GM12873 (cell line): ENCODE data around the gene RBM34.

Experiments
- CTCF ChIP-seq: IDR thresholded peaks from 2 replicates; pipeline ENCODE4 v1.5.1; 2012; ENCODE audit warnings: low read depth, mild to moderate bottlenecking, moderate library complexity, low read length, control low read depth; ENCODE audit not compliant: insufficient read depth; ENCODE audit errors: missing control alignments

Gene RBM34

GRCh38 chr1:235149824-235150223 is 11.2 kb downstream of the RBM34 start:
- TF ChIP-seq CTCF = no peak

GRCh38 chr1:235147269-235147668 is 13.8 kb downstream of the RBM34 start:
- TF ChIP-seq CTCF = no peak

GRCh38 chr1:235145639-235146038 is 15.4 kb downstream of the RBM34 start:
- no peak for TF ChIP-seq CTCF

GRCh38 chr1:235142991-235143390 is 18.1 kb downstream of the RBM34 start:
- no peak for TF ChIP-seq CTCF

- TF ChIP-seq CTCF = no peak
Measured at GRCh38 chr1:235139315-235139714, 21.7 kb downstream of the RBM34 start.

- TF ChIP-seq CTCF = no peak
Measured at GRCh38 chr1:235138821-235139220, 22.2 kb downstream of the RBM34 start.

GRCh38 chr1:235136111-235136510 is 24.9 kb downstream of the RBM34 start:
- no peak for TF ChIP-seq CTCF

GRCh38 chr1:235134171-235134570 is 26.9 kb downstream of the RBM34 start:
- no peak for TF ChIP-seq CTCF
